Nephron progenitor cell (in vitro differentiated cells): ENCODE measurements around the gene RNF115.

Source experiments
- DNase-seq: peaks from one replicate; pipeline ENCODE4 v3.0.0; 2021
- H3K27ac Mint-ChIP-seq: 2 replicates; pipeline ENCODE4 v1.8.0; 2021; ENCODE audit warnings: mild to moderate bottlenecking, moderate library complexity, mixed read lengths
- H3K27me3 Mint-ChIP-seq: 2 replicates; pipeline ENCODE4 v1.8.0; 2021; ENCODE audit warnings: mild to moderate bottlenecking, low read depth, mixed read lengths; ENCODE audit not compliant: poor library complexity
- H3K36me3 Mint-ChIP-seq: 2 replicates; pipeline ENCODE4 v1.8.0; 2021; ENCODE audit warnings: low read depth, mixed read lengths
- H3K4me1 Mint-ChIP-seq: 2 replicates; pipeline ENCODE4 v1.8.0; 2021; ENCODE audit warnings: mixed read lengths
- H3K4me3 Mint-ChIP-seq: 2 replicates; pipeline ENCODE4 v1.8.0; 2021; ENCODE audit warnings: mild to moderate bottlenecking, moderate library complexity, mixed read lengths
- H3K9me3 Mint-ChIP-seq: 2 replicates; pipeline ENCODE4 v1.8.0; 2021; ENCODE audit warnings: mild to moderate bottlenecking, moderate library complexity, mixed read lengths
- TF ChIP-seq, protein P1 (sequence below): fragments of 200-600 bp; sonication (generic); IDR thresholded peaks from 2 replicates; pipeline ENCODE4 v1.5.0; 2021; ENCODE audit warnings: antibody characterized with exemption

The RNF115 gene

GRCh38 chr1:145689922-145690321 is 134.0 kb downstream of the RNF115 start:
- peak overlapping the region; percentile 25 for H3K27ac Mint-ChIP-seq
- peaks cover 10% of the 10 kb centered on the region for H3K36me3 Mint-ChIP-seq
- peaks cover 5% of the 10 kb centered on the region for H3K27me3 Mint-ChIP-seq
- no peak for DNase-seq
- H3K4me3 Mint-ChIP-seq = no peak overlapping the region
- peaks cover 14% of the 10 kb centered on the region for H3K9me3 Mint-ChIP-seq
- peaks cover 18% of the 10 kb centered on the region for H3K4me1 Mint-ChIP-seq
- TF ChIP-seq, protein P1, sequence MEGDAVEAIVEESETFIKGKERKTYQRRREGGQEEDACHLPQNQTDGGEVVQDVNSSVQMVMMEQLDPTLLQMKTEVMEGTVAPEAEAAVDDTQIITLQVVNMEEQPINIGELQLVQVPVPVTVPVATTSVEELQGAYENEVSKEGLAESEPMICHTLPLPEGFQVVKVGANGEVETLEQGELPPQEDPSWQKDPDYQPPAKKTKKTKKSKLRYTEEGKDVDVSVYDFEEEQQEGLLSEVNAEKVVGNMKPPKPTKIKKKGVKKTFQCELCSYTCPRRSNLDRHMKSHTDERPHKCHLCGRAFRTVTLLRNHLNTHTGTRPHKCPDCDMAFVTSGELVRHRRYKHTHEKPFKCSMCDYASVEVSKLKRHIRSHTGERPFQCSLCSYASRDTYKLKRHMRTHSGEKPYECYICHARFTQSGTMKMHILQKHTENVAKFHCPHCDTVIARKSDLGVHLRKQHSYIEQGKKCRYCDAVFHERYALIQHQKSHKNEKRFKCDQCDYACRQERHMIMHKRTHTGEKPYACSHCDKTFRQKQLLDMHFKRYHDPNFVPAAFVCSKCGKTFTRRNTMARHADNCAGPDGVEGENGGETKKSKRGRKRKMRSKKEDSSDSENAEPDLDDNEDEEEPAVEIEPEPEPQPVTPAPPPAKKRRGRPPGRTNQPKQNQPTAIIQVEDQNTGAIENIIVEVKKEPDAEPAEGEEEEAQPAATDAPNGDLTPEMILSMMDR = no peak

DNA sequence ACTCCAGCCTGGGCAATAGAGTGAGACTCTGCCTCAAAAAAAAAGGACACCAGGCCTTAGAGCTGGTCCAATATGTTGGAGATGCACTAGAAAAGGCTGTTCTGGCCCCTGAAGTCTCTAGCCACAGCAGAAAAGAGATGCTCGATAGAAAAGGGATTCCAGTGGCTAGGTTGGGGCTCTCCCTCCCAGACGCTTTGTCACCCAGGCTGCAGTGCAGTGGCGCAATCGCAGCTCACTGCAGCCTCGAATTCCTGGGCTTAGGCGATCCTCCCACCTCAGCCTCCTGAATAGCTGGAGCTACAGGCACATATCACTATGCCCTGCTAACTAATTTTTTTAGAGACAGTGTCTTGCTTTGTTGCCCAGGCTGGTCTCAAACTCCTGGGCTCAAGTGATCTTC is 135.0 kb downstream of the RNF115 start:
- TF ChIP-seq, protein P1 = no peak
- Mint-ChIP-seq H3K27ac (no peak overlapping the region), H3K4me1 (peaks cover 18% of the 10 kb centered on the region), H3K27me3 (peaks cover 5% of the 10 kb centered on the region), H3K9me3 (peaks cover 11% of the 10 kb centered on the region), H3K4me3 (no peak overlapping the region), H3K36me3 (peaks cover 10% of the 10 kb centered on the region)
- DNase-seq = no peak
